Measurements from ENCODE around the gene FADS2.
"Not testable (repeated sequence)": the region's sequence is repeated elsewhere in the genome, so short reads cannot be mapped to it uniquely, and the experiment has no call there.

Gene FADS2

GRCh38 chr11:61869429-61869707, 41.3 kb downstream of the FADS2 start:
- no peak for DNase-seq (ENCODE audit: low spot score)

- peak; percentile 64 for DNase-seq (ENCODE audit: low spot score)
Observed at GRCh38 chr11:61869708-61870451, 41.8 kb downstream of the FADS2 start.

- DNase-seq (ENCODE audit: low spot score) = no peak
Observed at GRCh38 chr11:61870541-61871031, 42.5 kb downstream of the FADS2 start.

- peak; percentile 100 for DNase-seq (ENCODE audit: low spot score)
Observed at GRCh38 chr11:61871158-61871597, 43.1 kb downstream of the FADS2 start.

GRCh38 chr11:61872935-61873565, 45.0 kb downstream of the FADS2 start:
- no peak for DNase-seq (ENCODE audit: low spot score)

GRCh38 chr11:61873588-61874376, 45.7 kb downstream of the FADS2 start:
- no peak for DNase-seq (ENCODE audit: low spot score)

GRCh38 chr11:61874377-61874809, 46.3 kb downstream of the FADS2 start:
- no peak for DNase-seq (ENCODE audit: low spot score)

GRCh38 chr11:61874853-61875252, 46.8 kb downstream of the FADS2 start:
- DNase-seq (ENCODE audit: low spot score) = no peak

- DNase-seq (ENCODE audit: low spot score) = no peak
Observed at GRCh38 chr11:61875698-61876097, 47.6 kb downstream of the FADS2 start.

- no peak for DNase-seq (ENCODE audit: low spot score)
Observed at GRCh38 chr11:61879152-61879551, 51.1 kb downstream of the FADS2 start.

GRCh38 chr11:61880031-61880430, 51.9 kb downstream of the FADS2 start:
- no peak for DNase-seq (ENCODE audit: low spot score)

GRCh38 chr11:61880454-61880853, 52.4 kb downstream of the FADS2 start:
- no peak for DNase-seq (ENCODE audit: low spot score)

- DNase-seq (ENCODE audit: low spot score) = no peak
Observed at GRCh38 chr11:61881397-61881796, 53.3 kb downstream of the FADS2 start.

- not testable (repeated sequence) for DNase-seq (ENCODE audit: low spot score)
Observed at GRCh38 chr11:61882267-61882666, 54.2 kb downstream of the FADS2 start.

GRCh38 chr11:61882879-61883278, 54.8 kb downstream of the FADS2 start:
- no peak for DNase-seq (ENCODE audit: low spot score)

- DNase-seq (ENCODE audit: low spot score) = no peak
Observed at GRCh38 chr11:61883327-61883726, 55.2 kb downstream of the FADS2 start.

GRCh38 chr11:61883947-61884346, 55.8 kb downstream of the FADS2 start:
- no peak for DNase-seq (ENCODE audit: low spot score)

- no peak for DNase-seq (ENCODE audit: low spot score)
Observed at GRCh38 chr11:61885166-61885778, 57.2 kb downstream of the FADS2 start.

GRCh38 chr11:61885784-61886580, 57.9 kb downstream of the FADS2 start:
- DNase-seq (ENCODE audit: low spot score) = no peak

GRCh38 chr11:61886643-61887042, 58.5 kb downstream of the FADS2 start:
- no peak for DNase-seq (ENCODE audit: low spot score)

- DNase-seq (ENCODE audit: low spot score) = no peak
Observed at GRCh38 chr11:61887839-61888494, 59.9 kb downstream of the FADS2 start.

Data from HuH-7 (cell line).